CD4-positive, alpha-beta T cell treated with Interleukin-4 for 1 hour (primary cell): Measurements from ENCODE around the gene TMEM263.
"Not testable (repeated sequence)": the region's sequence is repeated elsewhere in the genome, so short reads cannot be mapped to it uniquely, and the experiment has no call there.

ENCODE experiments used
- DNase-seq, 2 donors: peaks; one replicate each; pipeline ENCODE4 v3.0.0-alpha.2; 2020 to 2022

Gene TMEM263

GRCh38 chr12:106986625-106987389, 31.1 kb downstream of the TMEM263 start, which contains the start of gene MTERF2:
Gene MTERF2, minus strand, starts transcription at chr12:106987146. Its CDS starts 8,432 bp downstream, at chr12:106978714.
- peak; percentile 80 to 82 for DNase-seq

- DNase-seq = no peak
Measured at GRCh38 chr12:106987846-106988245, 32.1 kb downstream of the TMEM263 start.

GRCh38 chr12:106994579-106995220, 39.0 kb downstream of the TMEM263 start:
- DNase-seq = no peak

- not testable (repeated sequence) for DNase-seq
Measured at GRCh38 chr12:106996102-106996501, 40.4 kb downstream of the TMEM263 start.

GRCh38 chr12:106997916-106998315, 42.2 kb downstream of the TMEM263 start:
- no peak for DNase-seq

GRCh38 chr12:106999446-106999845, 43.7 kb downstream of the TMEM263 start:
- no peak for DNase-seq

GRCh38 chr12:107002665-107003064, 47.0 kb downstream of the TMEM263 start:
- not testable (repeated sequence) for DNase-seq

GRCh38 chr12:107007411-107007810, 51.7 kb downstream of the TMEM263 start:
- DNase-seq = no peak

GRCh38 chr12:107011519-107011918, 55.8 kb downstream of the TMEM263 start:
- DNase-seq = no peak

GRCh38 chr12:107012736-107013425, 57.2 kb downstream of the TMEM263 start:
- no peak for DNase-seq

GRCh38 chr12:107014055-107014454, 58.3 kb downstream of the TMEM263 start:
- peak in 1 of 2 donors; percentile 57 for DNase-seq

GRCh38 chr12:107017042-107017441, 61.3 kb downstream of the TMEM263 start:
- DNase-seq = no peak

GRCh38 chr12:107019546-107019945, 63.8 kb downstream of the TMEM263 start:
- no peak for DNase-seq
